ENCODE measurements around the gene COL4A2. TPM values are rescaled to one million over a fixed set of nuclear protein-coding genes. Genes with fewer than 3 reads are reported as not detected.
"Not testable (repeated sequence)": the region's sequence is repeated elsewhere in the genome, so short reads cannot be mapped to it uniquely, and the experiment has no call there.

The COL4A2 gene
- polyA plus RNA-seq, 4 donors, result 473 to 603 (median 479) TPM

- DNase-seq (ENCODE audit: low read depth in 4 of 4, low spot score in 3 of 4), result no peak
These were observed 173.1 kb downstream of the COL4A2 start for GRCh38 chr13:110480161-110480560.

DNA sequence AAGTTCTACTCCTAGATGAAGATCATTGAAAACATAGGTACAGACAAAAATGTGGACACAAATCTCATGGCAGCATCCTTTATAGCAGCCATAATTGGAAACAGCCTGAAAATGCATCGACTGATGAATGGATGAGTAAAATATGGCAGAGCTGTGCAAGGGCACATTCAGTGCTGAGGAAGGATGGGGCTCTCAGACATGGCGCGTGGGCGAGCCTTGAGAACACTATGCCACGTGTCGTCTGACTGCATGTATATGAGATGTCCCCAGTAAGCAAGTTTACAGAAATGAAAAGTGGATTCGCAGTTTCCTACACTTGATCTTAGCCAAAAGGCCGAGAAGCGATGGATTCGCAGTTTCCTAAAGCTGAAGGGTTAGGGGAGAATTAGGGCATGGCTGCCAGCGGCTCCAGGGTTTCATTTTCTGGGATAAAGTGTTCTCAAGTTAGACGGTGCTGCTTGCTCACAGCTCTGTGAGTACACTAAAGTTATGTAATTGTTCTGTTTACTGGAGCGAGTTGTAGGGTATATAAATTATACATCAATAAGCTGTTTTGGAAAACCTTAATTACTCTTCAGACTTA, 176.4 kb downstream of the COL4A2 start:
- DNase-seq (ENCODE audit: low read depth in 4 of 4, low spot score in 3 of 4), result no peak

DNA sequence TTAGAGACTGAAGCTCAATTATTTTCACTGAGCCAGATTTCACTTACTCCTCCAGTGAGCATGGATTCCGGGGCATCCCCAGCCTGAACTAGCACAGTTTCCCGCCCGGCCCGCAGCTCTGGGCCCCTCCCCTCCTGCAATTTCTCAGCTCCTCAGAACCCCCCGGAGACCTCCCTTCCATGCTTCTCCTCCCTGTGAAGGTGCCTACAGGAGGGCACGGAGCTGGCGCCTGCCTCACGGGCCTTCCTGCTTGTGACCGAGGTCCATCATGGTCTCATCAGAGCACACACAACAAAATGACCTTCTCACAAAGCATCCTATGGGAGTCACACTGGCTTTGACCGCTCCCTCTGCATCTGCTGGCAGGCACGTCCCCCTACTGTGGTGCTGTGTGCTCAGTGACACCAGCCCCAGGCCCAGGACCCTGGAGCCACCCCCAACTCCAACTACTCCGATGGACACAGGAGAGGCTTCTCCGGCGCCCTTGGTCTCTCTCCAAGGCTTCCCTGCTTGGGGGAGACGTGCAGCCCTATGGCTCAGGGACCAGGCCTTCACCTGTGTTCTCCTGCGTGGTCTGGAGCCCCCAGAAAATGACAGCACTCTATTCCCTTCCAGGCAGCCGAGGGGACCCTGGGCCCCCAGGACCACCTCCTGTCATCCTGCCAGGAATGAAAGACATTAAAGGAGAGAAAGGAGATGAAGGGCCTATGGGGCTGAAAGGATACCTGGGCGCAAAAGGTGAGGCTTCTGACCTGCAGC, 177.4 kb downstream of the COL4A2 start:
- no peak for DNase-seq (ENCODE audit: low read depth in 4 of 4, low spot score in 3 of 4)

DNA sequence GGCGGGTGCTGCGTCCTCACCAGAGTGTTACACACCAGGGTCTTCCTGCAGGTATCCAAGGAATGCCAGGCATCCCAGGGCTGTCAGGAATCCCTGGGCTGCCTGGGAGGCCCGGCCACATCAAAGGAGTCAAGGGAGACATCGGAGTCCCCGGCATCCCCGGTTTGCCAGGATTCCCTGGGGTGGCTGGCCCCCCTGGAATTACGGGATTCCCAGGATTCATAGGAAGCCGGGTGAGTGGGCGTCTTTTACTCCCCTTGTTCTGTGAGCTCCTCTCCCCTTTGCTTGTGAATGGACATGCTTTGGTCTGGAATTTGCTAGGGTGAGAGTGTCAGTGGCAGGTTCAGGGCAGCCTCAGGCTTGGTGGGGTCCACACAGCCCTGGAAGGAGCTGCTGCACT, 178.5 kb downstream of the COL4A2 start:
- no peak for DNase-seq (ENCODE audit: low read depth in 4 of 4, low spot score in 3 of 4)

DNA sequence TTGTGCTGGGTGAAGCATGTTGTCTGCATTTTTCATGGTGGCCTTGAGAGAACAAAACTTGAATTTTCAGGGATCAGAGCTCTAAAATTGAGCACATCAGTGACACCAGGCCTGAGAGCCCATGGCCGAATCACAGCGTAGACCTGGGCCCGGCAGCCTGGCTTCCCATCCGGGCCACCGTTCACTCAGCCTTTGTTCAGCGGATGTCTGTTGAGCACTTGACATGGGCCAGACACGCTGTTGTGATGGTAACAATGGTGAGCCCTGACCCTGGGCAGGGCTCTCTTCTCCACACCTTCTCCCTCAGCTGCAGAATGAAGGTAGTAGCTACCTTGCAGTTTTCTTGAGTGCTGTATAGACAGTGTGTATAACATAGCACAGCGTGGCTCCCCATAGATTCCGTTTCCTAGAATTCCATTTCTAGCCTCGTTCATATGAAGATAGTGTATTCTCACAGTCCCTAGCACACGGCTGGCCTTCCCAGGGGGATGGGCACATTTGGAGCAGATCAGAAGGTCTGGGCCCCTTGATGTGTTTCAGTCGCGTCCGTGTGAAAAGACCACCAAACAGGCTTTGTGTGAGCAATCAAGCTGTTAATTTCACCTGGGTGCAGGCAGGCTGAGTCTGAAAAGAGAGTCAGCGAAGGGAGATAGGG, 179.1 kb downstream of the COL4A2 start:
- DNase-seq (ENCODE audit: low read depth in 4 of 4, low spot score in 3 of 4), result no peak

DNA sequence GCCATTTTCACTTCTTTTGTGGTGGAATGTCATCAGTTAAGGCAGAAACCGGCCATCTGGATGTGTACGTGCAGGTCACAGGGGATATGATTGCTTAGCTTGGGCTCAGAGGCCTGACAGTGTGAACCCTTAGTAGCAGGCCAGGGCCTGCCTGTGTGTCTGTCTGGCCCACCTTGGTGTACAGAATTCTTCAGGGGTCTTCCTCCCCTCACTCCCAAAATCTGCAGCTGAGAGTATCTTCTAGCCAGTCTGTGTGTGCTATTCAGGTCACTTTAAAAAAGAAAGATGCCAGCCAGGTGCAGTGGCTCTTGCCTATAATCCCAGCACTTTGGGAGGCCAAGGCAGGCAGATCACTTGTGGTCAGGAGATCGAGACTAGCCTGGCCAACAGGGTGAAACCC, 179.8 kb downstream of the COL4A2 start:
- not testable (repeated sequence) for DNase-seq (ENCODE audit: low read depth in 4 of 4, low spot score in 3 of 4)

GRCh38 chr13:110490009-110490770, 183.1 kb downstream of the COL4A2 start:
- DNase-seq (ENCODE audit: low read depth in 4 of 4, low spot score in 3 of 4), result no peak

- DNase-seq (ENCODE audit: low read depth in 4 of 4, low spot score in 3 of 4), result no peak
These were observed 185.0 kb downstream of the COL4A2 start for GRCh38 chr13:110491869-110492678.

DNA sequence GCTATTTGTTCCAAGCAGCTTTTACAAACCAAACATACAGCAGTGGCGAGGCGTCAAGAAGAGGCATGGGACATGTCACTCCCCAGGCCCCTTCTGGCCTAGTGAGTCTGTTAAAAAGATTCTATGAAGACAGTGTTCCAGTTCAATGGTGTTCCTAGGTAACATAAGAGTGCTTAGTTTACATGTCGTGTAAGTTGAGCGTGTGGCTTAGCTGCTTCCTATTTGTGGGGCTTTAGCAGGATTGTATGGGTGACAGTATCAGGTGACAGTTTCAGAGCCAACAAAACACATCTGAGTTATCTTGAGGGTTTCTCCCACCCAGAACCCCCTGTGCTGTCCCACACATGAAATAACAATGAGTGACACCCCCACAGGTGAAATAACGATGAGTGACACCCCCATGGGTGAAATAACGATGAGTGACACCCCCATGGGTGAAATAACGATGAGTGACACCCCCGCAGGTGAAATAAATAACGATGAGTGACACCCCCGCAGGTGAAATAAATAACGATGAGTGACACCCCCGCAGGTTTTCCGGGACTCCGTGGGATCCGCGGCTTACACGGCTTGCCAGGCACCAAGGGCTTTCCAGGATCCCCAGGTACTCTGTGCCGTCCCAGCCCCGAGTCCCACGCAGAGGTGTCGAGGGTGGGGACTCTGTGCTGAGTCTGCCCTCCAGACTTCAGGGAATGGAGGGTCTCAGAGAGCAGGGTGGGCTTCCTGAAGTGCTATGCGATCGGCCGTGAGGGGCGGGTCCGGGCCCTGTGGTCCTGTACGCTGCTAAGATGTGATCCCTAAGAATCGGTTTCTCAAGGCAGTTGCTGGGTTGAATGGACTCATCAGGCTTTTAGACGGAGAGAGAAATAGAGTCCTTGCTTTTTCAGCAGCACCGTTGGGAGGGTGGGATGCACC, 185.9 kb downstream of the COL4A2 start:
- DNase-seq (ENCODE audit: low read depth in 4 of 4, low spot score in 3 of 4), result no peak

DNA sequence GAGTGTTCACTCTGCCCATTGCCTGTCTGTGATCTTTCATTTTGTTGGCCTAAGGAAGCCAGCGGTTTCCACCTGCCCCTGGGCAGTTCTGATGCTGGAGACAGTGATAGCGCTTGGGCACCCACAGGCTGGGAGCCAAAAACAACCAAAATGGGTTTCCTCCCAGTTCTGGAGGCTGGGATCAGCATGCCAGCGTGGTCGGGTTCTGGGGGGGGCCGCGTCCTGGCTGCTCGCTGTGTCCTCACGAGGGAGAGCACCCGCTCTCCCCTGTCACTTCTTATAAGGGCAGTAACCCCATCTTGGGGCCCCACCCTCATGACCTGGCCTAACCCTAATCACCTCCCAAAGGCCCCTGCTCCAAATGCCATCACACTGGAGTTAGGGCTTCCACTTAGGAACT, 186.5 kb downstream of the COL4A2 start:
- DNase-seq (ENCODE audit: low read depth in 4 of 4, low spot score in 3 of 4), result no peak

DNA sequence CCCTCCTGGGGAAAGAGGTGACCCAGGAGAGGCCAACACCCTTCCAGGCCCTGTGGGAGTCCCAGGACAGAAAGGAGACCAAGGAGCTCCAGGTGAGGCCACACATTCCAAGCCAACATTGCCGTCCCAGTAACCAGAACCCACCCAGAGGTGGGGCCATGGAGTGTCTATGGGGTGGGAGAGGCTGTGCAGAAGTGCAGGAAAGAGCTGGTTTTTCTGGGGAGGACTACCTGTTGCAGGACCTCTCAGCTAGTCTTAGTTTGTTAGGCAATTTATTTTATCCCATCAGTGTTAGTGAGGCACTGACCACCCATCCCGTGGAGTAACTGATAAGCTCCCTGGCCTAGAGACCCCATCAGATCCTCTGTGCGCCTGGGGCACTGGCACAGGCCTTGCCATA, 188.3 kb downstream of the COL4A2 start:
- no peak for DNase-seq (ENCODE audit: low read depth in 4 of 4, low spot score in 3 of 4)

GRCh38 chr13:110495881-110496280, 188.8 kb downstream of the COL4A2 start:
- DNase-seq (ENCODE audit: low read depth in 4 of 4, low spot score in 3 of 4), result no peak

DNA sequence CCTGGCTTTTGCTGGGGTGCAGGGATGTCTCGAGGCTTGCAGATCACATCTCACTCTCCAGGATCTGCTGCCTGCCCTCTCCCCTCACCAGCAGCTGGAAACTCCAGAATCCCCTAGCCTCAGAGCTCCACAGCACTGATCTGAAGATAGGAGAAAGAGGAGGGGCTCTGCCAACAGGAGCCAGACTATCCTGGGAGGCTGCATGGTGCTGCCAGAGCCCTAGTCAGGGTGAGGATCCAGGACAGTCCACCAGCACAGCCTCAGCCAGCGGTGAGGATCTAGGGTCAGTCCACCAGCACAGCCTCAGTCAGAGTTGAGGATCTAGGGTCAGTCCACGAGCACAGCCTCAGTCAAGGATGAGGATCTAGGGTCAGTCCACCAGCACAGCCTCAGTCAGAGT, 189.2 kb downstream of the COL4A2 start:
- DNase-seq (ENCODE audit: low read depth in 4 of 4, low spot score in 3 of 4), result no peak

DNA sequence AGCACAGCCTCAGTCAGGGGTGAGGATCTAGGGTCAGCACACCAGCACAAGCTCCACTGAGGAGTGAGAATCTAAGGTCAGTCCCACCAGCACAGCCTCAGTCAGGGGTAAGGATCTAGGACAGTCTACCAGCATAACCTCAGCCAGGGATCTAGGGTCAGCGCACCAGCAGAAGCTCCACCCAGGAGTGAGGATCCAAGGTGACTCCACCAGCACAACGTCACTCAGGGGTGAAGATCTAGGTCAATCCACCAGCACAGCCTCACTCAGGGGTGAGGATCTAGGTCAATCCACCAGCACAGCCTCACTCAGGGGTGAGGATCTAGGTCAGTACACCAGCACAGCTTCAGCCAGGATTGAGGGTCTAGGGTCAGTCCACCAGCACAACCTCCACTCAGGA, 189.9 kb downstream of the COL4A2 start:
- DNase-seq (ENCODE audit: low read depth in 4 of 4, low spot score in 3 of 4), result no peak

DNA sequence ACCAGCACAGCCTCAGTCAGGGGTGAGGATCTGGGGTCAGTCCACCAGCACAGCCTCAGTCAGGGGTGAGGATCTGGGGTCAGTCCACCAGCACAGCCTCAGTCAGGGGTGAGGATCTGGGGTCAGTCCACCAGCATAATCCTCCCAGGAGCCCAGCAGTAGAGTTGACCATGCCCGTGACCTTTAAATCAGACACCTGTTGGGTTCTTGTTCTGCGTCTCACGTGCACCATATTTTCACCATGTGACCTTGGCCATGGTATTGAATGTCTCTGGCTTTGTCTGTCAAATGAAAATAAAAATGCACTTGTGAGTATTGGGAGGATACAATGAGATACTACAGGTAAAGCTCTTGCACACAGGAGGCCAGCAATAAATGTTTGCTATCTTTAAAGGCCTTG, 190.8 kb downstream of the COL4A2 start:
- DNase-seq (ENCODE audit: low read depth in 4 of 4, low spot score in 3 of 4), result not testable (repeated sequence)

DNA sequence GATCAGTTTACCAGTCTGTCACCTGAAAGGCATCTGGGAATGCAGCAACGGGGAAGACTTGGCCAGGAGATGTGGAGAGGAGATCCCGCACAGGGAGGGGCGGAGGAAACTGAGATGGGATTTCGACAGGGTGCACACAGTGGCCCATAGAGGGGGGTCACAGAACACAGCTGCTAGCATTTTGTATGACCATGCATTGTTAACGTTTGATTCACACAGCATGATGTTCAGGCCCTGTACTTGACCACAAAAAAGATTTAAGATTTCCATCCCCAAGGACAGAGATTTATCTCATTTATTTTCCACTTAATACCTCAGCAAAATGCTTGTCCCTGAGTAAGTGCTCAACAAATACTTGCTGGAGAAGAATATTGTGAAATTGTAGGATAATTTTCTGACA, 191.2 kb downstream of the COL4A2 start:
- no peak for DNase-seq (ENCODE audit: low read depth in 4 of 4, low spot score in 3 of 4)

GRCh38 chr13:110498765-110499164, 191.7 kb downstream of the COL4A2 start:
- no peak for DNase-seq (ENCODE audit: low read depth in 4 of 4, low spot score in 3 of 4)

GRCh38 chr13:110499621-110500281, 192.7 kb downstream of the COL4A2 start:
- DNase-seq (ENCODE audit: low read depth in 4 of 4, low spot score in 3 of 4), result no peak

- no peak for DNase-seq (ENCODE audit: low read depth in 4 of 4, low spot score in 3 of 4)
These were observed 193.3 kb downstream of the COL4A2 start for GRCh38 chr13:110500341-110500740.

Measured in right renal pelvis (tissue), 4 donors.